Body of pancreas (tissue), 4 donors: ENCODE data around the gene WWOX. TPM values are rescaled to one million over a fixed set of nuclear protein-coding genes. Genes with fewer than 3 reads are reported as not detected.

Source experiments
- ATAC-seq: fragments of 150-250 bp; one replicate; pipeline ENCODE4 v1.9.1; 2016
- DNase-seq, 4 donors: peaks; one replicate each; pipeline ENCODE4 v3.0.0-alpha.2; 2019
- H3K27ac ChIP-seq, 4 donors: fragments of 200-600 bp; sonication (generic); 1 replicate in 3 of 4; 2 replicates in 1 of 4; pipeline versions ENCODE4 v1.5.1 to v1.6.1; 2016 to 2019; ENCODE audit warnings: mild to moderate bottlenecking in 1 of 4, mixed read lengths in 1 of 4, moderate library complexity in 1 of 4
- H3K27me3 ChIP-seq, 2 donors: fragments of 200-600 bp; sonication (generic); one replicate each; pipeline ENCODE4 v1.6.0; 2016; ENCODE audit warnings: mild to moderate bottlenecking in 1 of 2
- H3K36me3 ChIP-seq, 2 donors: fragments of 200-600 bp; sonication (generic); replicated peaks in 1 of 2; 2 replicates each; pipeline ENCODE4 v1.5.1; 2016; ENCODE audit warnings: low read depth in 2 of 2; ENCODE audit not compliant: insufficient read depth in 1 of 2
- H3K4me1 ChIP-seq: fragments of 200-600 bp; sonication (generic); one replicate; pipeline ENCODE4 v1.6.0; 2016
- H3K4me3 ChIP-seq, 2 donors: fragments of 200-600 bp; sonication (generic); 1 replicate in 1 of 2; 2 replicates in 1 of 2; pipeline ENCODE4 v1.5.1; 2016 to 2019
- H3K9me3 ChIP-seq, 3 donors: fragments of 200-600 bp; sonication (generic); 1 replicate in 2 of 3; 2 replicates in 1 of 3; pipeline ENCODE4 v1.5.1; 2016
- POLR2A ChIP-seq, 3 donors: fragments of 450-650 bp; IDR thresholded peaks; one replicate each; pipeline ENCODE4 v1.6.1; 2016; ENCODE audit warnings: antibody characterized with exemption in 3 of 3, mild to moderate bottlenecking in 2 of 3
- WGBS, 2 donors: methylation state at CpG; one replicate each; pipeline ENCODE4 v1.1.5; 2017; 5-methylcytosine and 5-hydroxymethylcytosine counted together
- intact Hi-C: fragments of 100-400 bp; cut with DNase I; formaldehyde crosslinking; loops from one replicate; pipeline ENCODE4 v1.15.1; 2023
- total RNA-seq, 2 donors: library from RNA; depleted of rRNA; stranded (reverse); fragments of >200 nt; gene quantifications; one replicate each; pipeline ENCODE4 v1.1.0, GENCODE V29; 2016
- TF ChIP-seq, protein P1 (sequence below), 7 experiments: fragments of 450-650 bp in 4 of 7; fragments of 200-600 bp in 3 of 7; sonication (generic) in 3 of 7; IDR thresholded peaks; one replicate each; pipeline ENCODE4 v1.5.1; 2016 to 2019; ENCODE audit warnings: antibody characterized with exemption in 7 of 7

Gene WWOX
- total RNA-seq, 2 donors from 2014 or later, result 52.7 to 67.2 TPM

DNA sequence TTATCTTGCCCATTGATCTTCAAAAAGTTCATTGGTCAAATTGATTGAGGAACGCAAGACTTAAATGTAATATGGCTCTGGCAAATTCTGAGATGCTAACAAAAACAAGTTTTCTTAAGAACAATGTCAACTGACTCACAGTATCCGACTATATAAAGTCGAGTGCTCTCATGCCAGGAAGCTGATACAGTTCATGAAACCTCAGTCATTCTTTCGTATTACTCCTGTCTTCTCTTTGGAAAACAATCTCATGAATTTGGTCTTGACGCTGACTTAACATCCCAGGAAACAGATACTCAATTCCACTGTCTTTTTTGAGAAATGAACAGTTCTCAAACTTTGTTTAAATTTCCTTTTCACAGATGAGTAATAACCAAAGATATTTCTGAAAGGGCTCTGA, 796.2 kb downstream of the WWOX start:
- no peaks in the 10 kb centered on the region for H3K9me3 ChIP-seq
- ATAC-seq, result no peak
- H3K4me3 ChIP-seq, result no peak overlapping the region
- H3K27me3 ChIP-seq, result no peaks in the 10 kb centered on the region
- DNase-seq, result no peak
- no peaks in the 10 kb centered on the region for H3K36me3 ChIP-seq
- no peak overlapping the region for H3K27ac ChIP-seq
- no peaks in the 10 kb centered on the region for H3K4me1 ChIP-seq
- 83 to 90% methylated on average over 5 of the region's 5 CpGs for WGBS, 2 donors
- TF ChIP-seq, protein P1, sequence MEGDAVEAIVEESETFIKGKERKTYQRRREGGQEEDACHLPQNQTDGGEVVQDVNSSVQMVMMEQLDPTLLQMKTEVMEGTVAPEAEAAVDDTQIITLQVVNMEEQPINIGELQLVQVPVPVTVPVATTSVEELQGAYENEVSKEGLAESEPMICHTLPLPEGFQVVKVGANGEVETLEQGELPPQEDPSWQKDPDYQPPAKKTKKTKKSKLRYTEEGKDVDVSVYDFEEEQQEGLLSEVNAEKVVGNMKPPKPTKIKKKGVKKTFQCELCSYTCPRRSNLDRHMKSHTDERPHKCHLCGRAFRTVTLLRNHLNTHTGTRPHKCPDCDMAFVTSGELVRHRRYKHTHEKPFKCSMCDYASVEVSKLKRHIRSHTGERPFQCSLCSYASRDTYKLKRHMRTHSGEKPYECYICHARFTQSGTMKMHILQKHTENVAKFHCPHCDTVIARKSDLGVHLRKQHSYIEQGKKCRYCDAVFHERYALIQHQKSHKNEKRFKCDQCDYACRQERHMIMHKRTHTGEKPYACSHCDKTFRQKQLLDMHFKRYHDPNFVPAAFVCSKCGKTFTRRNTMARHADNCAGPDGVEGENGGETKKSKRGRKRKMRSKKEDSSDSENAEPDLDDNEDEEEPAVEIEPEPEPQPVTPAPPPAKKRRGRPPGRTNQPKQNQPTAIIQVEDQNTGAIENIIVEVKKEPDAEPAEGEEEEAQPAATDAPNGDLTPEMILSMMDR (IDR thresholded peaks at IDR 0.05), result no peak
- TF ChIP-seq POLR2A (IDR thresholded peaks at IDR 0.05), result no peak
- intact Hi-C loops, result no loop called here

DNA sequence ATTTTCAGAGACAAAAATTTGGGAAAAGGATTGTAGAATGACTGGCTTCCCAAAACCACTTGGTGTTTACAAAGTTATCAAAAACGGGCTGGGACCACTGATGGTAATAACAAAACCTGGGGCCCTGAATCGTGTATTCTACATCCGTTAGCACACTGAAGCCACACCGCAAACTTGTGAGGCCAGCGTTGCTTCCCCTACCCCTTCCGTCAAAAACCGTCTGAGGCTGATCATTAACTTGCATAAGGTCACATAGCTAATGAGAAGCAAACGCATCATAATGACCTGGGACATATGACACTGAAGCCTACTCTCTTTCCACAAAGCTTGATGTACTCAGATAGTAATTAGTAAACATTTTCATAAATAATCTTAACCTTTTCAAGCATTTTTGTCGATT, 796.8 kb downstream of the WWOX start:
- TF ChIP-seq POLR2A (IDR thresholded peaks at IDR 0.05), result no peak
- TF ChIP-seq, protein P1 (IDR thresholded peaks at IDR 0.05), result no peak
- intact Hi-C loops, result no loop called here
- H3K4me3 ChIP-seq, result no peak overlapping the region
- H3K27me3 ChIP-seq, result no peaks in the 10 kb centered on the region
- H3K9me3 ChIP-seq, result no peaks in the 10 kb centered on the region
- H3K27ac ChIP-seq, result no peak overlapping the region
- H3K36me3 ChIP-seq, result no peaks in the 10 kb centered on the region
- no peaks in the 10 kb centered on the region for H3K4me1 ChIP-seq
- DNase-seq (no peak), ATAC-seq (no peak)
- 83 to 84% methylated on average over 9 of the region's 9 CpGs for WGBS, 2 donors

DNA sequence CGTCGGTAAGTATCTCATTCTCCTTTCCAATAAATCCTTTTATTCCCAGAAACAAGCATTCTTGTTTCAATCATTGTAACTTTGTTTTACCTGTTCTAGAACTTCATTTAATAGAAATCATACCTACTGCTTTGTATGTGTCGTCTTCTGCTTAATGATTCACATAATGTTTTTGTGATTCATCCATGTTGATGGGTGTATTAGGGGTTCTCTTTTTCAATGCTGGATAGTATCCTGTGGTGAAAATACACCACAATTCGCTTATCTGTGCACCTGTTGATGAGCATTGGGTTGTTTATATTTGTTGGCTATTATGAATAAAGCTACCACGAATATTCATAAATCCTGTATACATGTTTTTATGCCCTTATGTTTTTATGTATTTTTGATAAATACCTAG, 797.8 kb downstream of the WWOX start:
- Histone ChIP-seq H3K9me3 (no peaks in the 10 kb centered on the region), H3K27me3 (no peaks in the 10 kb centered on the region), H3K4me3 (no peak overlapping the region), H3K27ac (no peak overlapping the region), H3K4me1 (no peaks in the 10 kb centered on the region), H3K36me3 (no peaks in the 10 kb centered on the region)
- no peak for DNase-seq
- intact Hi-C loops, result no loop called here
- ATAC-seq, result no peak
- WGBS, 2 donors, result 74 to 86% methylated on average over 5 of the region's 5 CpGs
- no peak for TF ChIP-seq POLR2A (IDR thresholded peaks at IDR 0.05)
- TF ChIP-seq, protein P1 (IDR thresholded peaks at IDR 0.05), result no peak

DNA sequence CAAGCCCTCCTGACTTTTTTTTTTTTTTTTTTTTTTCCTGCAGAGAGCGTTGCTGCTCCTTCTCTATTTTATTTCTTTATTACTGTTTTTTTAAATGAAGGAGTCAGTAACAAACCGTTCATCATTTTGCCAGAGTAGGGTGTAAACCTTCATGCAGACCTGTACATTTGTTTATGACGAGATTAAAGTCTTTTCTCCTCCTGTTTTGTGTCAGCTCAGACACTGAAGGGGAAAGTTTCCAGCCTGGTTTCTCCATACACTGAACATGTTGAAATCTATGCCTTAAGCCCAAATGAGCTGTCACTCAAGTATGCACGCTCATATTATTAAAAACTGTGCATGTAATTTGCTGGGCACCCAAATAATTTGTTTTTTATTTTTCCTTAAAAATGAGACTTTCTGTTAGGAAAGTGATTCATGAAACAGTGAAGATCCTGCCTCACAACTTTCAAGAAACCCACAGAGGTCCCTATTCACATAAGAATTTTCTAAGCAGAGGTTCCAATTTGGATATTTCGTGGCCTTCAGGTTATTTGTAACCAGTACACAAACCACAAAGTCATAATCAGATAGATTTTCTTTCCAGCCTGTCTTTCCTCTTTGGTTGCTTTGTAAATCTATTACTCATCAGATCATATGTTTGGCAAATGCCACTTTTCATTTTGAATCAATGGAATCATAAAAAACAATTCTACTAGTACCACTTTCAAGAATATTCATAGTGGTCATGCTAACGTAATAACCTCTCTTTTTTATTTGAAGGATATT, 800.8 kb downstream of the WWOX start:
- no peaks in the 10 kb centered on the region for H3K9me3 ChIP-seq
- H3K4me1 ChIP-seq, result no peaks in the 10 kb centered on the region
- DNase-seq (no peak), ATAC-seq (no peak)
- no peak overlapping the region for H3K4me3 ChIP-seq
- no peaks in the 10 kb centered on the region for H3K27me3 ChIP-seq
- H3K36me3 ChIP-seq, result no peaks in the 10 kb centered on the region
- WGBS, 2 donors, result 86 to 88% methylated on average over 6 of the region's 6 CpGs
- intact Hi-C loops, result no loop called here
- TF ChIP-seq, protein P1 (IDR thresholded peaks at IDR 0.05), result no peak
- TF ChIP-seq POLR2A (IDR thresholded peaks at IDR 0.05), result no peak
- H3K27ac ChIP-seq, result no peak overlapping the region

DNA sequence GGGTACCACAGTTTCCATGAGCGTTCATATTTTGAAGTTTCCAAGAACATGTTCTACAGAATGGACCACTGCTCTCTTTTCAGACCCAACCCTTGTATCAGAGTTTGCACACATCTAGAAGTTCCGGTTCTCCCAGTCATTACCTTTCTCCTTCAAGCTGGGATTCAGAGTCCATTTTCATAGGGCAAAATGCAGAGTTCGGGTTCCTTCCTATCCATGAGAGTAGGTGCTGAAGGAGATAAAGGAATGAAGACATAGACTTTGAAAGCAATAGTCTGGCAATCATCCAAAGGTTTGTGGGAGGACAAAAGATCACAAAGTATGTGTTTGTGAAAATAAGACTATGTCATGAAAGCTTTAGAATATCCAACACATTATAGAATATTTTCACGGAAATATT, 801.5 kb downstream of the WWOX start:
- Histone ChIP-seq H3K27ac (no peak overlapping the region), H3K27me3 (no peaks in the 10 kb centered on the region), H3K9me3 (no peaks in the 10 kb centered on the region), H3K4me1 (no peaks in the 10 kb centered on the region), H3K36me3 (no peaks in the 10 kb centered on the region), H3K4me3 (no peak overlapping the region)
- ATAC-seq (no peak), DNase-seq (no peak)
- 91 to 93% methylated on average over 4 of the region's 4 CpGs for WGBS, 2 donors
- intact Hi-C loops, result no loop called here
- no peak for TF ChIP-seq POLR2A (IDR thresholded peaks at IDR 0.05)
- TF ChIP-seq, protein P1 (IDR thresholded peaks at IDR 0.05), result no peak
